HEK293 (cell line): Measurements from ENCODE around the gene MYOZ1.

Experiments
- CTCF ChIA-PET: fragments of 350-600 bp; formaldehyde crosslinking; extraction: SDS; loops from one replicate; lab custom pipeline; 2021; ENCODE audit warnings: antibody characterized with exemption; lab: Yijun Ruan, JAX
- POLR2A ChIA-PET: fragments of 300-600 bp; formaldehyde crosslinking; extraction: SDS; loops from one replicate; lab custom pipeline; 2020; ENCODE audit warnings: antibody characterized with exemption, inconsistent platforms; lab: Yijun Ruan, JAX
- H3K27ac ChIP-seq: fragments of 200-500 bp; sonication (Bioruptor generic); 2 replicates; pipeline ENCODE4 v1.5.1; 2014; ENCODE audit warnings: low read depth, low read length, control low read depth, inconsistent platforms; ENCODE audit errors: extremely low read depth
- H3K36me3 ChIP-seq, 2 experiments: fragments of 200-500 bp in 1 of 2; sonication (Bioruptor generic) in 1 of 2; 1 replicate in 1 of 2; 2 replicates in 1 of 2; pipeline ENCODE4 v1.5.1; 2014 to 2017; ENCODE audit warnings: inconsistent platforms in 2 of 2, low read length in 2 of 2; ENCODE audit not compliant: control insufficient read depth in 2 of 2, insufficient read depth in 1 of 2
- H3K4me1 ChIP-seq: fragments of 200-500 bp; sonication (Bioruptor generic); 2 replicates; pipeline ENCODE4 v1.5.1; 2014; ENCODE audit warnings: mild to moderate bottlenecking, low read length, inconsistent platforms; ENCODE audit not compliant: control insufficient read depth, insufficient read depth
- H3K4me3 ChIP-seq: 2 replicates; pipeline ENCODE4 v1.5.1; 2011; ENCODE audit warnings: low read depth, mild to moderate bottlenecking, control low read depth, low read length, moderate library complexity
- H3K9me3 ChIP-seq: fragments of 200-500 bp; sonication (Bioruptor generic); 2 replicates; pipeline ENCODE4 v1.5.1; 2014; ENCODE audit warnings: low read depth, low read length, inconsistent platforms; ENCODE audit not compliant: control insufficient read depth, insufficient read depth
- EGR2 ChIP-seq: fragments of 450-650 bp; formaldehyde crosslinking; IDR thresholded peaks from 2 replicates; pipeline ENCODE4 v1.5.1; 2016; ENCODE audit warnings: low read depth, missing biosample characterization, missing genetic modification characterization
- OSR2 ChIP-seq: fragments of 450-650 bp; formaldehyde crosslinking; IDR thresholded peaks from 2 replicates; pipeline ENCODE4 v1.5.1; 2016; ENCODE audit warnings: missing biosample characterization, missing genetic modification characterization
- PATZ1 ChIP-seq: fragments of 450-650 bp; formaldehyde crosslinking; IDR thresholded peaks from 2 replicates; pipeline ENCODE4 v1.5.1; 2016; ENCODE audit warnings: missing biosample characterization, missing genetic modification characterization
- PRDM1 ChIP-seq: fragments of 450-650 bp; formaldehyde crosslinking; IDR thresholded peaks from 2 replicates; pipeline ENCODE4; 2016; ENCODE audit warnings: missing biosample characterization, missing genetic modification characterization
- ZBTB10 ChIP-seq: fragments of 450-650 bp; formaldehyde crosslinking; IDR thresholded peaks from 2 replicates; pipeline ENCODE4 v1.5.1; 2016; ENCODE audit warnings: missing biosample characterization, missing genetic modification characterization
- ZBTB48 ChIP-seq: fragments of 450-650 bp; formaldehyde crosslinking; IDR thresholded peaks from 2 replicates; pipeline ENCODE4 v1.5.1; 2016; ENCODE audit warnings: missing biosample characterization, missing genetic modification characterization
- ZNF214 ChIP-seq: fragments of 450-650 bp; formaldehyde crosslinking; IDR thresholded peaks from 2 replicates; pipeline ENCODE4 v1.5.1; 2017; ENCODE audit warnings: missing biosample characterization, mild to moderate bottlenecking, missing genetic modification characterization, borderline replicate concordance
- ZNF335 ChIP-seq: fragments of 450-650 bp; formaldehyde crosslinking; conservative IDR thresholded peaks from 2 replicates; pipeline ENCODE4 v1.5.1; 2016; ENCODE audit warnings: missing biosample characterization, missing genetic modification characterization
- ZNF518A ChIP-seq: fragments of 450-650 bp; formaldehyde crosslinking; conservative IDR thresholded peaks from 2 replicates; pipeline ENCODE4 v1.5.1; 2016; ENCODE audit warnings: low read depth, missing biosample characterization, missing genetic modification characterization
- ZNF639 ChIP-seq: fragments of 450-650 bp; formaldehyde crosslinking; IDR thresholded peaks from 2 replicates; pipeline ENCODE4 v1.5.1; 2016; ENCODE audit warnings: missing biosample characterization, missing genetic modification characterization
- ZNF664 ChIP-seq: fragments of 450-650 bp; formaldehyde crosslinking; IDR thresholded peaks from 2 replicates; pipeline ENCODE4 v1.5.1; 2016; ENCODE audit warnings: missing biosample characterization, missing genetic modification characterization
- ZSCAN23 ChIP-seq: fragments of 450-650 bp; formaldehyde crosslinking; IDR thresholded peaks from 2 replicates; pipeline ENCODE4 v1.5.1; 2016; ENCODE audit warnings: missing biosample characterization, missing genetic modification characterization

MYOZ1 gene

GRCh38 chr10:73650537-73651331, 9.5 kb upstream of the MYOZ1 start:
- H3K9me3 ChIP-seq = no peaks in the 10 kb centered on the region
- H3K4me1 ChIP-seq = no peaks in the 10 kb centered on the region
- ChIA-PET CTCF (interaction anchor here (0.6 to 1.4 kb wide), 4 partner anchors 26 to 229 kb away, joined by 3 to 5 read pairs (median 3); no protein-coding TSS in a partner anchor), POLR2A (interaction anchor here (1.1 kb wide), 1 partner anchor 80 kb away, joined by 3 read pairs; no protein-coding TSS in a partner anchor)
- H3K27ac ChIP-seq = no peak overlapping the region
- TF ChIP-seq ZBTB10 (tag by site-specific recombination) (no peak), ZNF214 (tag by site-specific recombination) (no peak), ZNF335 (tag by site-specific recombination) (peak; percentile 86)
- TF ChIP-seq, all 188 proteins: peak for 1
- Histone ChIP-seq H3K36me3 (no peaks in the 10 kb centered on the region), H3K4me3 (no peak overlapping the region)

GRCh38 chr10:73649876-73650536, 8.7 kb upstream of the MYOZ1 start:
- CTCF ChIA-PET = interaction anchor here (0.6 to 2.8 kb wide), 5 partner anchors 25 to 1254 kb away, joined by 3 to 35 read pairs (median 3); no protein-coding TSS in a partner anchor
- H3K36me3 ChIP-seq = no peaks in the 10 kb centered on the region
- no peaks in the 10 kb centered on the region for H3K9me3 ChIP-seq
- no peak overlapping the region for H3K4me3 ChIP-seq
- H3K27ac ChIP-seq = no peak overlapping the region
- no peaks in the 10 kb centered on the region for H3K4me1 ChIP-seq
- TF ChIP-seq ZNF664 (0 out of 2 replicates have a peak, but pooled peaks have one; percentile 27), ZSCAN23 (tag by site-specific recombination) (peak; percentile 98), OSR2 (tag by site-specific recombination) (no peak)
- TF ChIP-seq, all 188 proteins: peak for 2
- POLR2A ChIA-PET = interaction anchor here (0.9 to 1.1 kb wide), 2 partner anchors 80 to 482 kb away, joined by 3 read pairs; partner anchors contain the start of genes ECD and FAM149B1

- POLR2A ChIA-PET = interaction anchor here (0.9 to 1.1 kb wide), 2 partner anchors 81 to 481 kb away, joined by 3 read pairs; partner anchors contain the start of genes ECD and FAM149B1
- no peak overlapping the region for H3K4me3 ChIP-seq
- CTCF ChIA-PET = interaction anchor here (0.6 to 2.8 kb wide), 3 partner anchors 120 to 386 kb away, joined by 3 to 35 read pairs (median 3); no protein-coding TSS in a partner anchor
- no peaks in the 10 kb centered on the region for H3K4me1 ChIP-seq
- no peaks in the 10 kb centered on the region for H3K9me3 ChIP-seq
- no peaks in the 10 kb centered on the region for H3K36me3 ChIP-seq
- no peak overlapping the region for H3K27ac ChIP-seq
- TF ChIP-seq ZNF639 (no peak), PRDM1 (tag by site-specific recombination) (peak; percentile 93), EGR2 (tag by site-specific recombination) (0 out of 2 replicates have a peak, but pooled peaks have one; percentile 9), ZBTB48 (peak; percentile 75), ZNF518A (tag by site-specific recombination) (no peak), PATZ1 (tag by site-specific recombination) (no peak)
Measured at GRCh38 chr10:73648975-73649829, 7.9 kb upstream of the MYOZ1 start.
